ENCODE measurements around the gene FGF11. TPM values are rescaled to one million over a fixed set of nuclear protein-coding genes. Genes with fewer than 3 reads are reported as not detected.

The FGF11 gene
- total and polyA plus RNA-seq, 12 donors: 2.0 to 15.9 (median 7.6) TPM

DNA sequence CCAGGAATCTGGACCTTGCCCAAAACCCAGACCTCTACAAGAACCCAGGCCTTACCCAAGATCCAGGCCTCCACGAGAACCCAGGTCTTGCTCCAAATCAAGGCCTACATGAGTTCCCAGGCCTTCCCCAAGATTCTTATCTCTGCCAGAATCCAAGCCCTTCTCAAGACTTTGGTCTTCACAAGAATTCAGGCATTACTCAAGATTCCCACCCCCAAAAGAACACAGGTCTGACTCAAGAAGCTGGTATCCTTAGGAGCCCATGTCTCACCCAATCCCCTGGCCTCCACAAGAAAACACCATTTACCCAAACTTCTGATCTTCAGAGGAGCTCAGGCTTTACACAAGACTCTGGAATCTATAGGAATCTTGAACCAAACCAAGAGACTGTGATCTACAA, 8.1 kb upstream of the FGF11 start:
- DNase-seq: no peak
- H3K36me3 ChIP-seq: no peaks in the 10 kb centered on the region
- no peak overlapping the region for H3K27ac ChIP-seq
- peaks cover 6 to 16% (median 10%) of the 10 kb centered on the region in 9 donors for H3K4me1 ChIP-seq
- no peak overlapping the region for H3K4me3 ChIP-seq
- H3K9me3 ChIP-seq: no peaks in the 10 kb centered on the region
- TF ChIP-seq, protein P1, sequence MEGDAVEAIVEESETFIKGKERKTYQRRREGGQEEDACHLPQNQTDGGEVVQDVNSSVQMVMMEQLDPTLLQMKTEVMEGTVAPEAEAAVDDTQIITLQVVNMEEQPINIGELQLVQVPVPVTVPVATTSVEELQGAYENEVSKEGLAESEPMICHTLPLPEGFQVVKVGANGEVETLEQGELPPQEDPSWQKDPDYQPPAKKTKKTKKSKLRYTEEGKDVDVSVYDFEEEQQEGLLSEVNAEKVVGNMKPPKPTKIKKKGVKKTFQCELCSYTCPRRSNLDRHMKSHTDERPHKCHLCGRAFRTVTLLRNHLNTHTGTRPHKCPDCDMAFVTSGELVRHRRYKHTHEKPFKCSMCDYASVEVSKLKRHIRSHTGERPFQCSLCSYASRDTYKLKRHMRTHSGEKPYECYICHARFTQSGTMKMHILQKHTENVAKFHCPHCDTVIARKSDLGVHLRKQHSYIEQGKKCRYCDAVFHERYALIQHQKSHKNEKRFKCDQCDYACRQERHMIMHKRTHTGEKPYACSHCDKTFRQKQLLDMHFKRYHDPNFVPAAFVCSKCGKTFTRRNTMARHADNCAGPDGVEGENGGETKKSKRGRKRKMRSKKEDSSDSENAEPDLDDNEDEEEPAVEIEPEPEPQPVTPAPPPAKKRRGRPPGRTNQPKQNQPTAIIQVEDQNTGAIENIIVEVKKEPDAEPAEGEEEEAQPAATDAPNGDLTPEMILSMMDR (IDR thresholded peaks at IDR 0.05): no peak
- intact Hi-C loops (cut with DNase I): loop anchor here in 4 of 10 donors (10.0 kb wide), 3 partner anchors 76 to 154 kb away; partner anchors contain the start of genes KCTD11 (in 2 of the 4), TMEM95 (in 2 of the 4), MPDU1 (in 1 of the 4) and TNFSF13 (in 1 of the 4)
- 93 to 94% methylated on average over 1 of the region's 1 CpG for WGBS, 2 donors
- ATAC-seq: no peak
- no peaks in the 10 kb centered on the region for H3K27me3 ChIP-seq

DNA sequence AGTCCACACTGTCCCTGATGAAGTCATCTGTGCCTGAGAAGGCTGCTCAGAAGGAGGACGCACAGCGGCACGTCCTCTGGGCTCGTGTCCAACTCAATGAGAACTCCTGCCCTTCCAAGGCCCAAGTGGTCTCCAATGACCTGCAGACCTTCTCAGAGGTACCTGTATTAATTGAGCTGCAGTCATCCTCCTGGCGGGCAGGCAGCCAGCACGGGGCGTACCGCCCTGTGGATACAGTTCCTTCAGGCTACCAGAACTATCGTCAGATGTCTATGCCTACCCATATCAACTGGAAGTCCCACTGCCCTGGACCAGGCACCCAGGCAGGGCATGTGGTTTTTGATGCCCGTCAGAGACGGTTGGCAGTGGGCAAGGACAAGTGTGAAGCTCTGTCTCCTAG, 7.0 kb upstream of the FGF11 start:
- DNase-seq (no peak), ATAC-seq (no peak)
- Histone ChIP-seq H3K36me3 (no peaks in the 10 kb centered on the region), H3K4me3 (no peak overlapping the region), H3K4me1 (peaks cover 13 to 27% (median 20%) of the 10 kb centered on the region in 9 donors), H3K27ac (no peak overlapping the region), H3K9me3 (no peaks in the 10 kb centered on the region), H3K27me3 (no peaks in the 10 kb centered on the region)
- intact Hi-C loops (cut with DNase I): loop anchor here in 4 of 10 donors (10.0 kb wide), 3 partner anchors 77 to 153 kb away; partner anchors contain the start of genes KCTD11 (in 2 of the 4), TMEM95 (in 2 of the 4), MPDU1 (in 1 of the 4) and TNFSF13 (in 1 of the 4)
- TF ChIP-seq, protein P1 (IDR thresholded peaks at IDR 0.05): no peak
- 90 to 93% methylated on average over 11 of the region's 11 CpGs for WGBS, 2 donors

DNA sequence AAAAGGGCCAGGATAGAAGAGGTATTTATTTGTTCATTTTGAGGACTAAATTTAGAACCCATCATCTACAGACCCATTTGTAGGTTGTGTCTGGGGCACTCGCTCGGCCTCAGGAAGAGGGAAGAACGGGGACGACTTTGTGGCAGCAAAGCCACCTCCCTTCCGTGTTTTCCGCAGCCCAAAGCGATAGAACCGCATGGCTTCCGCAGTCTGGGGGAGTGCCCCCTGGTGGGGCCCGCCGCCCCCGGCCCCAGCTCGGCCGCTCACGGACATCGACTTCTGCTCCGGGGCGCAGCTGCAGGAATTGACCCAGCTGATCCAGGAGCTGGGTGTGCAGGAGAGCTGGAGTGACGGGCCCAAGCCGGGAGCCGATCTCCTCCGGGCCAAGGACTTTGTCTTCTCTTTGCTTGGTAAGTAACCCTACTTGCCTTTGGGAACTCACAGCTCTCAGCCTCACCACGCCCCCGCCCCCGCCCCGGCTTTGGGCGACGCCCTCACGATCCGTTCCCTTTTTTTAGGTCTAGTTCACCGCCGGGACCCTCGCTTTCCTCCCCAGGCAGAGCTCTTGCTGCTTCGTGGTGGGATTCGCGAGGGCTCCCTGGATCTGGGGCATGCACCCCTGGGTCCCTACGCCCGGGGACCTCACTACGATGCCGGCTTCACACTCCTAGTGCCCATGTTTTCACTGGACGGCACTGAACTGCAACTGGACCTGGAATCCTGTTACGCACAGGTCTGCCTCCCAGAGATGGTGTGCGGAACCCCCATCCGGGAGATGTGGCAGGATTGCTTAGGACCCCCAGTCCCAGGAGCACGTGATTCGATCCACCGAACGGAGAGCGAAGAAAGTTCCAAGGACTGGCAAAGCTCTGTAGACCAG, 3.4 kb upstream of the FGF11 start:
- H3K4me1 ChIP-seq: peaks cover 24 to 63% (median 52%) of the 10 kb centered on the region in 9 donors
- peak overlapping the region in 9 of 10 donors; percentile 14 to 78 (median 57) for H3K27ac ChIP-seq

More for the DNA sequence above, 3.4 kb upstream of the FGF11 start:
- intact Hi-C loops (cut with DNase I): loop anchor here (1.0 to 10.0 kb wide), 15 partner anchors 34 to 151 kb away; partner anchors contain the start of genes KCTD11 (in 5 of the 10), SENP3 (in 4 of the 10), TMEM95 (in 4 of the 10) and ZBTB4 (in 3 of the 10)
- H3K36me3 ChIP-seq: no peaks in the 10 kb centered on the region
- 9% methylated on average over 49 of the region's 49 CpGs for WGBS, 2 donors
- no peaks in the 10 kb centered on the region for H3K9me3 ChIP-seq
- peak overlapping the region; percentile 16 to 66 (median 51) for H3K4me3 ChIP-seq
- peaks cover 0 to 30% (median 12%) of the 10 kb centered on the region in 7 donors for H3K27me3 ChIP-seq
- ATAC-seq (peak in 5 of 8 donors; percentile 4 to 17 (median 9)), DNase-seq (peak in 1 of 2 donors; percentile 48)
- TF ChIP-seq, protein P1 (IDR thresholded peaks at IDR 0.05): peak in 5 of 9 donors; percentile 18 to 37 (median 22)

All from heart right ventricle (tissue), 16 donors.